ENCODE measurements around the gene MSH5.

- TF ChIP-seq, protein P1, sequence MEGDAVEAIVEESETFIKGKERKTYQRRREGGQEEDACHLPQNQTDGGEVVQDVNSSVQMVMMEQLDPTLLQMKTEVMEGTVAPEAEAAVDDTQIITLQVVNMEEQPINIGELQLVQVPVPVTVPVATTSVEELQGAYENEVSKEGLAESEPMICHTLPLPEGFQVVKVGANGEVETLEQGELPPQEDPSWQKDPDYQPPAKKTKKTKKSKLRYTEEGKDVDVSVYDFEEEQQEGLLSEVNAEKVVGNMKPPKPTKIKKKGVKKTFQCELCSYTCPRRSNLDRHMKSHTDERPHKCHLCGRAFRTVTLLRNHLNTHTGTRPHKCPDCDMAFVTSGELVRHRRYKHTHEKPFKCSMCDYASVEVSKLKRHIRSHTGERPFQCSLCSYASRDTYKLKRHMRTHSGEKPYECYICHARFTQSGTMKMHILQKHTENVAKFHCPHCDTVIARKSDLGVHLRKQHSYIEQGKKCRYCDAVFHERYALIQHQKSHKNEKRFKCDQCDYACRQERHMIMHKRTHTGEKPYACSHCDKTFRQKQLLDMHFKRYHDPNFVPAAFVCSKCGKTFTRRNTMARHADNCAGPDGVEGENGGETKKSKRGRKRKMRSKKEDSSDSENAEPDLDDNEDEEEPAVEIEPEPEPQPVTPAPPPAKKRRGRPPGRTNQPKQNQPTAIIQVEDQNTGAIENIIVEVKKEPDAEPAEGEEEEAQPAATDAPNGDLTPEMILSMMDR (conservative IDR thresholded peaks at IDR 0.05; ENCODE audit: low read length) = no peak
- no peak for TF ChIP-seq EZH2phosphoT487 (IDR thresholded peaks at IDR 0.05; ENCODE audit: borderline replicate concordance, low read depth, low read length)
Observed at GRCh38 chr6:31739639-31740396, at the start of gene MSH5.

Measured in OCI-LY7 (cell line).